Body of pancreas (tissue), 4 donors: ENCODE results near the gene SLC25A15. TPM values are rescaled to one million over a fixed set of nuclear protein-coding genes. Genes with fewer than 3 reads are reported as not detected.
A peak's percentile ranks its signal among the peaks of the same experiment; 100 is the strongest.

Source experiments
- ATAC-seq: fragments of 150-250 bp; one replicate; pipeline ENCODE4 v1.9.1; 2016
- DNase-seq, 4 donors: peaks; one replicate each; pipeline ENCODE4 v3.0.0-alpha.2; 2019
- H3K27ac ChIP-seq, 4 donors: fragments of 200-600 bp; sonication (generic); 1 replicate in 3 of 4; 2 replicates in 1 of 4; pipeline versions ENCODE4 v1.5.1 to v1.6.1; 2016 to 2019; ENCODE audit warnings: mild to moderate bottlenecking in 1 of 4, mixed read lengths in 1 of 4, moderate library complexity in 1 of 4
- H3K27me3 ChIP-seq, 2 donors: fragments of 200-600 bp; sonication (generic); one replicate each; pipeline ENCODE4 v1.6.0; 2016; ENCODE audit warnings: mild to moderate bottlenecking in 1 of 2
- H3K36me3 ChIP-seq, 2 donors: fragments of 200-600 bp; sonication (generic); replicated peaks in 1 of 2; 2 replicates each; pipeline ENCODE4 v1.5.1; 2016; ENCODE audit warnings: low read depth in 2 of 2; ENCODE audit not compliant: insufficient read depth in 1 of 2
- H3K4me1 ChIP-seq: fragments of 200-600 bp; sonication (generic); one replicate; pipeline ENCODE4 v1.6.0; 2016
- H3K4me3 ChIP-seq, 2 donors: fragments of 200-600 bp; sonication (generic); 1 replicate in 1 of 2; 2 replicates in 1 of 2; pipeline ENCODE4 v1.5.1; 2016 to 2019
- H3K9me3 ChIP-seq, 3 donors: fragments of 200-600 bp; sonication (generic); 1 replicate in 2 of 3; 2 replicates in 1 of 3; pipeline ENCODE4 v1.5.1; 2016
- POLR2A ChIP-seq, 3 donors: fragments of 450-650 bp; IDR thresholded peaks; one replicate each; pipeline ENCODE4 v1.6.1; 2016; ENCODE audit warnings: antibody characterized with exemption in 3 of 3, mild to moderate bottlenecking in 2 of 3
- WGBS, 2 donors: methylation state at CpG; one replicate each; pipeline ENCODE4 v1.1.5; 2017; 5-methylcytosine and 5-hydroxymethylcytosine counted together
- intact Hi-C: fragments of 100-400 bp; cut with DNase I; formaldehyde crosslinking; loops from one replicate; pipeline ENCODE4 v1.15.1; 2023
- total RNA-seq, 2 donors: library from RNA; depleted of rRNA; stranded (reverse); fragments of >200 nt; gene quantifications; one replicate each; pipeline ENCODE4 v1.1.0, GENCODE V29; 2016
- TF ChIP-seq, protein P1 (sequence below), 7 experiments: fragments of 450-650 bp in 4 of 7; fragments of 200-600 bp in 3 of 7; sonication (generic) in 3 of 7; IDR thresholded peaks; one replicate each; pipeline ENCODE4 v1.5.1; 2016 to 2019; ENCODE audit warnings: antibody characterized with exemption in 7 of 7

SLC25A15 gene
- total RNA-seq, 2 donors from 2014 or later = 4.6 to 27.8 TPM

DNA sequence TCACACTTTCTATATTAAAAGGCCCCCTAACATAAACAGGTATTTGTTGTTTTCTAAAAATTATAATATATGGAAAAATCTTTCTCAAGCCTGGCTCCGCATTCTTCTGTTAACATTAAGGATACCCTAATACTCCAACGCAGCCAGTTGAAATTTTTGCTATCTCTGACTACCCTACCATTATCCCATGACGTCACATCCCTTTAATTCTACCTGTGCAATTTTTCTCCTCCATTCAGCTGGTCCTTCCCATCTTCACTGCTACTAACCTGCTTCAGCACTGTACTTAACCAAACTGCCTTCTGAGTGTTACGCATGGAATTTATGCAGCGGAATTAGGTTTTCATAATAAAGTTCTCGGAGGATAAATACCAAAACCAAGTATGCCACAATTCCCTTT is 19.4 kb upstream of the SLC25A15 start:
- no peak for ATAC-seq
- no peak for DNase-seq
- Histone ChIP-seq H3K4me3 (peak overlapping the region in 1 of 2 donors; percentile 59), H3K9me3 (no peaks in the 10 kb centered on the region), H3K27ac (no peak overlapping the region), H3K36me3 (peaks cover 4% of the 10 kb centered on the region in 2 donors), H3K4me1 (peaks cover 27% of the 10 kb centered on the region), H3K27me3 (no peaks in the 10 kb centered on the region)
- WGBS, 2 donors = 74 to 78% methylated on average over 6 of the region's 6 CpGs
- intact Hi-C loops = no loop called here
- TF ChIP-seq, protein P1, sequence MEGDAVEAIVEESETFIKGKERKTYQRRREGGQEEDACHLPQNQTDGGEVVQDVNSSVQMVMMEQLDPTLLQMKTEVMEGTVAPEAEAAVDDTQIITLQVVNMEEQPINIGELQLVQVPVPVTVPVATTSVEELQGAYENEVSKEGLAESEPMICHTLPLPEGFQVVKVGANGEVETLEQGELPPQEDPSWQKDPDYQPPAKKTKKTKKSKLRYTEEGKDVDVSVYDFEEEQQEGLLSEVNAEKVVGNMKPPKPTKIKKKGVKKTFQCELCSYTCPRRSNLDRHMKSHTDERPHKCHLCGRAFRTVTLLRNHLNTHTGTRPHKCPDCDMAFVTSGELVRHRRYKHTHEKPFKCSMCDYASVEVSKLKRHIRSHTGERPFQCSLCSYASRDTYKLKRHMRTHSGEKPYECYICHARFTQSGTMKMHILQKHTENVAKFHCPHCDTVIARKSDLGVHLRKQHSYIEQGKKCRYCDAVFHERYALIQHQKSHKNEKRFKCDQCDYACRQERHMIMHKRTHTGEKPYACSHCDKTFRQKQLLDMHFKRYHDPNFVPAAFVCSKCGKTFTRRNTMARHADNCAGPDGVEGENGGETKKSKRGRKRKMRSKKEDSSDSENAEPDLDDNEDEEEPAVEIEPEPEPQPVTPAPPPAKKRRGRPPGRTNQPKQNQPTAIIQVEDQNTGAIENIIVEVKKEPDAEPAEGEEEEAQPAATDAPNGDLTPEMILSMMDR (IDR thresholded peaks at IDR 0.05) = no peak
- no peak for TF ChIP-seq POLR2A (IDR thresholded peaks at IDR 0.05)

DNA sequence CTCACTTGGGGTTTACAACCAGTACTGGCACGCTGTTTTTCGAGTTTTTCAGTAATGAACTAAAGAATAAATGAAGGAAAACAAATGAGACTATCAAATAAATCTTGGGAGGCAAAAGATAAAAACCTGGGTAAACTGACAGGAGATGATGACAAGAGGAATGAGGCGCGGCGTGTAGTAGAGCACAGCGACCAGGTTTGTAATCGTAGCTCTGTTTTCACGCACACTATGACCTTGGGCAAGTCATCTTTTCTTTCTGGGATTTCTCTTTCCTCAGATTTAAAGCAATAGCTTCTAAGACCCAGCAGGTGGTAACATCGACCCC is 18.8 kb upstream of the SLC25A15 start:
- 0% methylated on average over 9 of the region's 9 CpGs for WGBS, 2 donors
- no peaks in the 10 kb centered on the region for H3K9me3 ChIP-seq
- DNase-seq (no peak), ATAC-seq (no peak)
- H3K4me1 ChIP-seq = peaks cover 21% of the 10 kb centered on the region
- TF ChIP-seq POLR2A (IDR thresholded peaks at IDR 0.05) = no peak
- TF ChIP-seq, protein P1 (IDR thresholded peaks at IDR 0.05) = no peak
- H3K4me3 ChIP-seq = peak overlapping the region; percentile 59 to 77
- intact Hi-C loops = no loop called here
- H3K27me3 ChIP-seq = no peaks in the 10 kb centered on the region
- H3K36me3 ChIP-seq = peaks cover 4% of the 10 kb centered on the region in 2 donors
- H3K27ac ChIP-seq = peak overlapping the region; percentile 48 to 85 (median 74)

DNA sequence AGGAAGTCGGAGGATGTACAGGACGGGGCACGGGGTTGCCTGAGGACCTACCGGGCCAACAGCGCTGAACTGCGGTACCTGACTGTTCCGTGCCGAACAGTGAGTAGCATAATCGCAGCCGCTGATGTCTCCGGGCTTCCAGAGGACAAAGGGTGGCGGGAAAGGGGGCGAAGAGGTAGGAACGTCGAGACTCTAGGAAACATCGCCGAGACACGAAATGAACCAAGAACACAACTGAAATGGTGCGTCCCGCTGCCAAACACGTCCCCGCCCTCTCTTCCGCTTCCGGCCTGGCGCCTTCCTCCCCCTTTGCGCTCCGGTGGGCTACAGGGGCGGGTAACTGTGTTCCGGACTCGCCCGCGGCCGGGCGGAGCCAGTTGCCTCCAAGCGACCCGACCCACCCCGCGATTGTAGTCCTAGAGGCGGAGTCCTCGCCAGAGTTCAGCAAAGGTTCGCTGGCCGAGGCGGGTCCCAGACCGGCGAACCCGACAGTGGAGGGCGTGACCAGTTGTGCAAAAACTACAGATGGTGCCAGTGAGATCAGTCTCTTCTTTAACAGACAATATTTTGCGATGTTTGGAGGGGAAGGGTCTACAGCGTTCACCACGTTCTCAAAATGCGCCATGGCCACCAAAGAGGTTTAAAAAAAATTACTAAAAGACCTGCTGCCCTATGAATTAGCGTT is 18.3 kb upstream of the SLC25A15 start, which contains the start of gene MRPS31:
Gene MRPS31 (minus strand): TSS at position 257 of the 685 bp plus-strand sequence. CDS start 54 bp downstream, at position 203.
- ATAC-seq (peak; percentile 100), DNase-seq (peak; percentile 96 to 97 (median 96))
- Histone ChIP-seq H3K27me3 (no peaks in the 10 kb centered on the region), H3K36me3 (peaks cover 0 to 2% of the 10 kb centered on the region in 2 donors), H3K4me1 (peaks cover 19% of the 10 kb centered on the region), H3K4me3 (peak within 1 kb of the TSS; percentile 59 to 77), H3K27ac (peak within 1 kb of the TSS; percentile 48 to 85 (median 74)), H3K9me3 (no peaks in the 10 kb centered on the region)
- intact Hi-C loops = no loop called here
- TF ChIP-seq, protein P1 (IDR thresholded peaks at IDR 0.05) = peak in 4 of 7 experiments; percentile 7 to 57 (median 34)
- TF ChIP-seq POLR2A (IDR thresholded peaks at IDR 0.05) = peak; percentile 25 to 79 (median 77)
- 0% methylated on average over 39 to 52 of the region's 52 CpGs for WGBS, 2 donors

DNA sequence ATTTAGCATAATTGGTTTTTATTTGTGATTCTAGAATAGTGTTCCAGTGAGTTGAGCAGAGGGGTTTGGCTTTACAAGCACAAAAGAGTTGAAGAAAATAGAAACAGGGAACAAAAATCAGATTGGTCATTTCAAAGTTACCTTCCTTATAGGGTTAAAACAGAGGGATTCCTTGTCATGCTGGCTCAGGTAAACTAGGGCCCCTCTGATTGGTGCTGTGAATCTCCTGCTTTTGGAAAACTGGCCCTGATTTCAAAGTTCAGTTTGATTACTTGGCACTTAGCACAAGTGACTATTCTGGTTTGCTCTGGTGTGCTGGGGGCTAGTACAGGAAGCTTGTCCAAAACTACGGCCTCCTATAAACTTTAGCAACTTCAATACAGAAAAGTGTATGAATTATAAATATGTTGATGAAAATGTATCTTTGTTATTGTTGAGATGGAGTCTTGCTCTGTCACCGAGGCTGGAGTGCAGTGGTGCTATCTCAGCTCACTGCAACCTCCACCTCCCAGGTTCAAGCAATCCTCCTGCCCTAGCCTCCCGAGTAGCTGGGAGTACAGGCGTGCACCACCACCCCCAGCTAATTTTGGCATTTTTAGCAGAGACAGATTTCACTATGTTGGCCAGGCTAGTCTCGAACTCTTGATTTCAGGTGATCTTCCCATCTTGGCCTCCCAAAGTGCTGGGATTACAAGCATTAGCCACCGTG is 16.5 kb upstream of the SLC25A15 start:
- WGBS, 2 donors = 77 to 84% methylated on average over 6 of the region's 6 CpGs
- intact Hi-C loops = no loop called here

DNA sequence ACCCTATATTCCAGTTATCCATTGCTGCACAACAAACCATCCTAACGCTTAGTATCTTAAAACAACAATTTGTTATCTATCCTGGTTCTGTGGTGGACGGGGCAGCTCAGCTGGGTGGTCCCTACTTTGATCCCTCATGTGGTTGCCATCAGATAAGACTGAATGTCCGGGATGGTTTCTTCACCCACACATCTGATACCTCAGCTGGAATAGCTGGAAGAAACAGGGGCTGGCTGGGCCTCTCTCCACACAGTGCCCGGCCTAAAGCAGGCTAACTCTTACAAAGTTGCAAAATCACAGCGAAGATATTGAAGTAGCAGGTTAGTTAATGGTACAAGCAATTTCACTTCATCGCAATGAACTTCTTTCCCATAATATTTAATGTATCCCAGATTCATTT is 14.7 kb upstream of the SLC25A15 start:
- TF ChIP-seq, protein P1 (IDR thresholded peaks at IDR 0.05) = no peak
- TF ChIP-seq POLR2A (IDR thresholded peaks at IDR 0.05) = no peak
- H3K27ac ChIP-seq = no peak overlapping the region
- no peak for ATAC-seq
- H3K4me3 ChIP-seq = no peak overlapping the region
- no peak for DNase-seq
- intact Hi-C loops = no loop called here
- 61 to 62% methylated on average over 6 of the region's 6 CpGs for WGBS, 2 donors
- H3K9me3 ChIP-seq = no peaks in the 10 kb centered on the region
- peaks cover 14% of the 10 kb centered on the region for H3K4me1 ChIP-seq
- no peaks in the 10 kb centered on the region for H3K36me3 ChIP-seq
- no peaks in the 10 kb centered on the region for H3K27me3 ChIP-seq

More for the DNA sequence above, 16.5 kb upstream of the SLC25A15 start:
- Histone ChIP-seq H3K4me1 (peaks cover 19% of the 10 kb centered on the region), H3K4me3 (no peak overlapping the region), H3K27me3 (no peaks in the 10 kb centered on the region), H3K9me3 (no peaks in the 10 kb centered on the region), H3K27ac (no peak overlapping the region), H3K36me3 (no peaks in the 10 kb centered on the region)
- no peak for DNase-seq
- no peak for TF ChIP-seq POLR2A (IDR thresholded peaks at IDR 0.05)
- ATAC-seq = no peak
